K562 (cell line): ENCODE data around the gene OPA1.

ENCODE experiments used
- BRCA1 ChIP-seq, 2 experiments: fragments of 450-650 bp in 1 of 2; sonication (generic) in 1 of 2; formaldehyde crosslinking in 1 of 2; IDR thresholded peaks; 2 replicates each; pipeline versions ENCODE4 v1.5.0 to v1.6.1; 2017 to 2020; ENCODE audit warnings: mild to moderate bottlenecking in 1 of 2, missing genetic modification reagents in 1 of 2
- CBX5 ChIP-seq: IDR thresholded peaks from 2 replicates; pipeline ENCODE4 v1.6.1; 2014; ENCODE audit warnings: low read depth, borderline replicate concordance
- CHD1 ChIP-seq: fragments of 200-600 bp; sonication (generic); IDR thresholded peaks from one replicate; pipeline ENCODE4 v1.6.1; 2012; ENCODE audit warnings: mild to moderate bottlenecking, moderate library complexity, low read length, inconsistent platforms
- CTCF ChIP-seq, 3 experiments: IDR thresholded peaks in 2 of 3; conservative IDR thresholded peaks in 1 of 3; 2 replicates each; pipeline ENCODE4 v1.5.1; 2011 to 2012; ENCODE audit warnings: low read length in 3 of 3, mild to moderate bottlenecking in 3 of 3, control low read depth in 2 of 3, improper control_type of control experiment in 1 of 3, inconsistent platforms in 1 of 3, low read depth in 1 of 3, mixed read lengths in 1 of 3, moderate library complexity in 1 of 3; ENCODE audit not compliant: insufficient read depth in 2 of 3
- KLF16 ChIP-seq: IDR thresholded peaks from 2 replicates; pipeline ENCODE4 v1.6.1; 2016; ENCODE audit warnings: antibody characterized with exemption
- NCOA4 ChIP-seq: fragments of 450-650 bp; IDR thresholded peaks from 2 replicates; pipeline ENCODE4 v1.6.1; 2018; ENCODE audit warnings: mild to moderate bottlenecking; ENCODE audit not compliant: partially characterized antibody
- NCOA6 ChIP-seq: fragments of 450-650 bp; IDR thresholded peaks from 2 replicates; pipeline ENCODE4 v1.6.1; 2017; ENCODE audit warnings: mild to moderate bottlenecking
- SMARCE1 ChIP-seq: fragments of 450-650 bp; IDR thresholded peaks from 2 replicates; pipeline ENCODE4 v1.7.1; 2016; ENCODE audit warnings: mild to moderate bottlenecking
- SMC3 ChIP-seq: conservative IDR thresholded peaks from 2 replicates; pipeline ENCODE4 v1.6.1; 2011; ENCODE audit warnings: low read depth, low read length, improper control_type of control experiment; ENCODE audit not compliant: insufficient read depth
- YY1 ChIP-seq, 3 experiments: IDR thresholded peaks; 2 replicates each; pipeline ENCODE4 v1.6.1; 2011; ENCODE audit warnings: low read length in 2 of 3, mild to moderate bottlenecking in 2 of 3, moderate library complexity in 2 of 3, borderline replicate concordance in 1 of 3, control low read depth in 1 of 3, low read depth in 1 of 3; ENCODE audit not compliant: insufficient read depth in 3 of 3, insufficient replicate concordance in 2 of 3, control insufficient read depth in 1 of 3, insufficient read length in 1 of 3; ENCODE audit errors: extremely low read depth in 1 of 3

GRCh38 chr3:193589129-193589528 lies 3.9 kb upstream of the OPA1 start:
- TF ChIP-seq CBX5 = no peak
- no peak for TF ChIP-seq YY1 (IDR thresholded peaks at IDR 0.05; ENCODE audit: borderline replicate concordance in 1 of 3, control insufficient read depth in 1 of 3, extremely low read depth in 1 of 3, insufficient read depth in 3 of 3, insufficient read length in 1 of 3, insufficient replicate concordance in 2 of 3, low read depth in 1 of 3, low read length in 2 of 3)
- TF ChIP-seq CHD1 = no peak
- no peak for TF ChIP-seq CTCF (IDR thresholded peaks at IDR 0.05 in 2 of 3, conservative IDR thresholded peaks at IDR 0.05 in 1 of 3; ENCODE audit: insufficient read depth in 2 of 3, low read depth in 1 of 3, low read length in 3 of 3)
- TF ChIP-seq KLF16 = no peak
- TF ChIP-seq SMC3 = no peak
- TF ChIP-seq NCOA6 = no peak
- no peak for TF ChIP-seq NCOA4
- TF ChIP-seq BRCA1 (IDR thresholded peaks at IDR 0.05) = no peak
- no peak for TF ChIP-seq BRCA1 (CRISPR knock-in tag; IDR thresholded peaks at IDR 0.05)
- no peak for TF ChIP-seq SMARCE1
